Endothelial cell of umbilical vein (primary cell): ENCODE results near the gene SLC10A7. TPM values are rescaled to one million over a fixed set of nuclear protein-coding genes. Genes with fewer than 3 reads are reported as not detected.

ENCODE experiments used
- BruUV-seq: library from RNA; stranded (reverse); fragments of 400-500 nt; replicated peaks from 2 replicates; lab custom pipeline; 2021; lab: Mats Ljungman, UMichigan
- CTCF ChIA-PET: fragments of 300-600, 350-600 bp; sonication (Branson Sonifier 250); formaldehyde crosslinking; loops from one replicate; lab custom pipeline; 2021; ENCODE audit warnings: antibody characterized with exemption, inconsistent platforms; lab: Charles Lee
- POLR2A ChIA-PET: fragments of 300-600, 350-600 bp; sonication (Branson Sonifier 250); formaldehyde crosslinking; loops from one replicate; lab custom pipeline; 2021; ENCODE audit warnings: antibody characterized with exemption, inconsistent platforms; lab: Charles Lee
- DNase-seq: peaks from one replicate; pipeline ENCODE4 v3.0.0-alpha.2; 2011; ENCODE audit warnings: low read depth, low spot score
- FAIRE-seq: peaks from 2 replicates; lab custom pipeline; 2011; peaks lifted over from hg19 to GRCh38; lab: Jason Lieb, UNC
- H2AFZ ChIP-seq: 2 replicates; pipeline ENCODE4 v1.6.0; 2012; ENCODE audit warnings: low read depth, low read length, control low read depth, inconsistent platforms
- H3K27ac ChIP-seq: 2 replicates; pipeline ENCODE4 v1.5.1; 2011; ENCODE audit warnings: low read depth, mild to moderate bottlenecking, control low read depth, low read length, moderate library complexity; ENCODE audit not compliant: insufficient read depth
- H3K27me3 ChIP-seq, 2 experiments: 2 replicates each; pipeline versions ENCODE4 v1.6.0 to v1.6.1; 2011; ENCODE audit warnings: low read length in 2 of 2, mixed read lengths in 1 of 2; ENCODE audit not compliant: control insufficient read depth in 2 of 2, insufficient read depth in 2 of 2
- H3K36me3 ChIP-seq, 2 experiments: 2 replicates in 1 of 2; 3 replicates in 1 of 2; pipeline ENCODE4 v1.5.1; 2011; ENCODE audit warnings: low read length in 2 of 2, mild to moderate bottlenecking in 1 of 2, moderate library complexity in 1 of 2; ENCODE audit not compliant: control insufficient read depth in 2 of 2, insufficient read depth in 2 of 2; ENCODE audit errors: extremely low read depth in 1 of 2
- H3K4me1 ChIP-seq: 3 replicates; pipeline ENCODE4 v1.5.1; 2011; ENCODE audit warnings: mild to moderate bottlenecking, low read length; ENCODE audit not compliant: control insufficient read depth, insufficient read depth; ENCODE audit errors: extremely low read depth
- H3K4me2 ChIP-seq: 2 replicates; pipeline ENCODE4 v1.6.1; 2011; ENCODE audit warnings: low read length, control low read depth, mixed read lengths; ENCODE audit not compliant: insufficient read depth
- H3K4me3 ChIP-seq, 3 experiments: fragments of 200-600 bp in 1 of 3; sonication (generic), shearing (Covaris generic) in 1 of 3; replicated peaks in 1 of 3; 2 replicates each; pipeline ENCODE4 v1.5.1; 2011 to 2016; ENCODE audit warnings: control low read depth in 3 of 3, low read length in 3 of 3, mild to moderate bottlenecking in 2 of 3, inconsistent platforms in 1 of 3, low read depth in 1 of 3, moderate library complexity in 1 of 3; ENCODE audit not compliant: insufficient read depth in 1 of 3
- H3K79me2 ChIP-seq: 2 replicates; pipeline ENCODE4 v1.6.0; 2012; ENCODE audit warnings: low read length, inconsistent platforms; ENCODE audit not compliant: control insufficient read depth, insufficient read depth
- H3K9ac ChIP-seq: replicated peaks from 2 replicates; pipeline ENCODE3; 2011; ENCODE audit warnings: low read length, control low read depth; ENCODE audit not compliant: insufficient read depth; ENCODE audit errors: extremely low read depth
- H3K9me1 ChIP-seq: replicated peaks from 3 replicates; pipeline ENCODE4 v1.6.0; 2011; ENCODE audit warnings: mild to moderate bottlenecking, low read length; ENCODE audit not compliant: control insufficient read depth, insufficient read depth; ENCODE audit errors: extremely low read depth
- H3K9me3 ChIP-seq: replicated peaks from 2 replicates; pipeline ENCODE4 v1.5.1; 2012; ENCODE audit warnings: low read length, inconsistent platforms; ENCODE audit not compliant: control insufficient read depth, insufficient read depth
- H4K20me1 ChIP-seq: replicated peaks from 2 replicates; pipeline ENCODE3; 2011; ENCODE audit warnings: mild to moderate bottlenecking, low read length; ENCODE audit not compliant: control insufficient read depth, insufficient read depth; ENCODE audit errors: extremely low read depth
- CTCF ChIP-seq, 2 donors: IDR thresholded peaks; 1 replicate in 1 of 2; 2 replicates in 1 of 2; pipeline ENCODE4 v1.5.1; 2011; ENCODE audit warnings: low read length in 2 of 2, mild to moderate bottlenecking in 2 of 2, moderate library complexity in 2 of 2, control low read depth in 1 of 2, inconsistent platforms in 1 of 2, low read depth in 1 of 2; ENCODE audit not compliant: insufficient read depth in 1 of 2; ENCODE audit errors: extremely low read depth in 1 of 2
- EZH2 ChIP-seq: IDR thresholded peaks from 2 replicates; pipeline ENCODE4 v1.6.1; 2012; ENCODE audit warnings: borderline replicate concordance, low read depth, mild to moderate bottlenecking, moderate library complexity, low read length, inconsistent platforms; ENCODE audit not compliant: severe bottlenecking
- FOS ChIP-seq: IDR thresholded peaks from 2 replicates; pipeline ENCODE4 v1.6.1; 2011; ENCODE audit warnings: mild to moderate bottlenecking, low read length, moderate library complexity, borderline replicate concordance; ENCODE audit not compliant: insufficient read depth
- GATA2 ChIP-seq: IDR thresholded peaks from 2 replicates; pipeline ENCODE4 v1.7.0; 2011; ENCODE audit warnings: low read depth, mild to moderate bottlenecking, moderate library complexity, mixed read lengths, low read length; ENCODE audit not compliant: insufficient read length, insufficient read depth
- JUN ChIP-seq: IDR thresholded peaks from 2 replicates; pipeline ENCODE4 v1.6.1; 2011; ENCODE audit warnings: borderline replicate concordance, low read depth; ENCODE audit not compliant: insufficient read length, insufficient read depth
- MAX ChIP-seq: IDR thresholded peaks from 2 replicates; pipeline ENCODE4 v1.6.1; 2011; ENCODE audit not compliant: insufficient read depth, insufficient read length
- MYC ChIP-seq: IDR thresholded peaks from one replicate; pipeline ENCODE4 v1.6.1; 2011; ENCODE audit warnings: mild to moderate bottlenecking, low read depth, low read length
- POLR2A ChIP-seq: IDR thresholded peaks from 2 replicates; pipeline ENCODE4 v1.6.1; 2012; ENCODE audit warnings: low read depth, mild to moderate bottlenecking, control low read depth, low read length
- POLR2AphosphoS5 ChIP-seq: IDR thresholded peaks from 2 replicates; pipeline ENCODE4 v1.6.1; 2012; ENCODE audit warnings: low read depth, mild to moderate bottlenecking, control low read depth, low read length, moderate library complexity; ENCODE audit not compliant: insufficient read depth
- dilution Hi-C: fragments of 300-500 bp; cut with MboI; formaldehyde crosslinking; loops from one replicate; pipeline ENCODE4 v1.15.0; 2019; ENCODE audit warnings: low sequenced_read_pairs; ENCODE audit not compliant: extremely low pct_ligation_motif_present
- intact Hi-C: fragments of 100-400 bp; cut with micrococcal nuclease; formaldehyde crosslinking; loops from one replicate; pipeline ENCODE4 v1.10.0; 2022
- polyA plus RNA-seq, 4 experiments: library from polyadenylated mRNA; depleted of rRNA in 3 of 4; stranded (reverse) in 3 of 4; unstranded in 1 of 4; fragments of >200 nt; gene quantifications; 2 replicates each; pipeline versions ENCODE4 v1.2.1 to v1.2.3, GENCODE V29; 2011 to 2012; ENCODE audit warnings: missing spikeins in 1 of 4
- total RNA-seq: library from RNA; stranded (reverse); gene quantifications from 2 replicates; pipeline ENCODE4 v1.2.3, GENCODE V29; 2021

Gene SLC10A7
- total and polyA plus RNA-seq, 2 donors (not counting 3 experiments of a cell fraction or from before 2014, with no cell fraction given) = 13.6 to 20.4 TPM

GRCh38 chr4:146269228-146269653, 252.5 kb downstream of the SLC10A7 start:
- FAIRE-seq (no peak), DNase-seq (no peak)
- Histone ChIP-seq H3K4me2 (no peak overlapping the region), H3K27ac (no peak overlapping the region), H3K9me1 (no peaks in the 10 kb centered on the region), H2AFZ (no peak overlapping the region), H3K4me1 (no peaks in the 10 kb centered on the region), H3K9me3 (no peaks in the 10 kb centered on the region), H3K27me3 (no peaks in the 10 kb centered on the region), H4K20me1 (no peaks in the 10 kb centered on the region), H3K36me3 (no peaks in the 10 kb centered on the region), H3K4me3 (no peak overlapping the region), H3K79me2 (no peaks in the 10 kb centered on the region), H3K9ac (no peak overlapping the region)
- ChIA-PET POLR2A (no interaction called here), CTCF (no interaction called here)
- BruUV-seq = no TSS peak
- intact Hi-C loops = no loop called here
- dilution Hi-C loops = no loop called here
- TF ChIP-seq MYC (no peak), MAX (no peak), EZH2 (no peak), CTCF (IDR thresholded peaks at IDR 0.05; ENCODE audit: extremely low read depth in 1 of 2, insufficient read depth in 1 of 2, low read depth in 1 of 2, low read length in 2 of 2) (no peak), JUN (no peak), POLR2AphosphoS5 (no peak), FOS (no peak), POLR2A (no peak), GATA2 (no peak)
